ENCODE measurements around the gene PCDHA7.
"Not testable (repeated sequence)": the region's sequence is repeated elsewhere in the genome, so short reads cannot be mapped to it uniquely, and the experiment has no call there.

Gene PCDHA7

GRCh38 chr5:140835622-140836510 is 1.8 kb downstream of the PCDHA7 start:
- DNase-seq (ENCODE audit: low read depth) = no peak
- H3K4me3 ChIP-seq (ENCODE audit: control insufficient read depth, low read depth, low read length) = no peak overlapping the region
- no peak for TF ChIP-seq CTCF (IDR thresholded peaks at IDR 0.05; ENCODE audit: control insufficient read depth, insufficient read depth, low read depth, low read length, missing control alignments)

- no peak for DNase-seq (ENCODE audit: low read depth)
- H3K4me3 ChIP-seq (ENCODE audit: control insufficient read depth, low read depth, low read length) = peak within 1 kb of the TSS; percentile 25
- TF ChIP-seq CTCF (IDR thresholded peaks at IDR 0.05; ENCODE audit: control insufficient read depth, insufficient read depth, low read depth, low read length, missing control alignments) = peak; percentile 64
These were observed 7.2 kb downstream of the PCDHA7 start, which contains the start of gene PCDHA8 for GRCh38 chr5:140840978-140841962. Gene PCDHA8, plus strand, starts transcription at chr5:140841187. Its CDS starts 135 bp downstream, at chr5:140841322.

- DNase-seq (ENCODE audit: low read depth) = no peak
- TF ChIP-seq CTCF (IDR thresholded peaks at IDR 0.05; ENCODE audit: control insufficient read depth, insufficient read depth, low read depth, low read length, missing control alignments) = no peak
- no peak overlapping the region for H3K4me3 ChIP-seq (ENCODE audit: control insufficient read depth, low read depth, low read length)
These were observed 9.0 kb downstream of the PCDHA7 start for GRCh38 chr5:140842798-140843733.

GRCh38 chr5:140848139-140849102 is 14.4 kb downstream of the PCDHA7 start, which contains the start of gene PCDHA9:
Gene PCDHA9, plus strand, starts transcription at chr5:140848382. Its CDS starts 114 bp downstream, at chr5:140848496.
- TF ChIP-seq CTCF (IDR thresholded peaks at IDR 0.05; ENCODE audit: control insufficient read depth, insufficient read depth, low read depth, low read length, missing control alignments) = peak; percentile 8
- not testable (repeated sequence) for DNase-seq (ENCODE audit: low read depth)
- H3K4me3 ChIP-seq (ENCODE audit: control insufficient read depth, low read depth, low read length) = peak within 1 kb of the TSS; percentile 19

- H3K4me3 ChIP-seq (ENCODE audit: control insufficient read depth, low read depth, low read length); DNase-seq (ENCODE audit: low read depth): not testable (repeated sequence)
These were observed 16.0 kb downstream of the PCDHA7 start for GRCh38 chr5:140849831-140850634.

Data from AG09309 (cell line).